GM08714 (cell line): ENCODE data around the gene SUFU.

Source experiments
- H3K4me3 ChIP-seq: fragments of 200-500 bp; sonication (Bioruptor generic); 2 replicates; pipeline ENCODE4 v1.5.1; 2014; ENCODE audit warnings: mild to moderate bottlenecking, low read length, inconsistent platforms
- ZNF274 ChIP-seq: IDR thresholded peaks from 2 replicates; pipeline ENCODE4 v1.6.1; 2012; ENCODE audit warnings: mild to moderate bottlenecking, low read depth, low read length

Gene SUFU

GRCh38 chr10:102676534-102677315, 173.0 kb downstream of the SUFU start:
- no peak overlapping the region for H3K4me3 ChIP-seq

GRCh38 chr10:102677331-102678067, 173.7 kb downstream of the SUFU start:
- no peak for TF ChIP-seq ZNF274
- H3K4me3 ChIP-seq, result no peak overlapping the region

More at GRCh38 chr10:102676534-102677315, 173.0 kb downstream of the SUFU start:
- TF ChIP-seq ZNF274, result no peak

GRCh38 chr10:102678068-102678400, 174.3 kb downstream of the SUFU start:
- TF ChIP-seq ZNF274, result no peak
- H3K4me3 ChIP-seq, result no peak overlapping the region

- H3K4me3 ChIP-seq, result no peak overlapping the region
- TF ChIP-seq ZNF274, result no peak
Observed at GRCh38 chr10:102678842-102679289, 175.1 kb downstream of the SUFU start.

- no peak for TF ChIP-seq ZNF274
- no peak overlapping the region for H3K4me3 ChIP-seq
Observed at GRCh38 chr10:102679596-102679995, 175.8 kb downstream of the SUFU start.

GRCh38 chr10:102681696-102682095, 177.9 kb downstream of the SUFU start:
- TF ChIP-seq ZNF274, result no peak
- H3K4me3 ChIP-seq, result no peak overlapping the region

- H3K4me3 ChIP-seq, result no peak overlapping the region
Observed at GRCh38 chr10:102682416-102682815, 178.6 kb downstream of the SUFU start.

GRCh38 chr10:102682981-102683380, 179.2 kb downstream of the SUFU start:
- H3K4me3 ChIP-seq, result no peak overlapping the region
- no peak for TF ChIP-seq ZNF274

More at GRCh38 chr10:102682416-102682815, 178.6 kb downstream of the SUFU start:
- no peak for TF ChIP-seq ZNF274
